Heart left ventricle (tissue), 16 donors: ENCODE measurements around the gene DTD2. TPM values are rescaled to one million over a fixed set of nuclear protein-coding genes. Genes with fewer than 3 reads are reported as not detected.

Source experiments
- ATAC-seq, 4 donors: fragments of 200-7000 bp; cut with Tn5 transposase; one replicate each; pipeline ENCODE4 v1.9.1; 2020 to 2022; ENCODE audit warnings: moderate library complexity in 4 of 4, mild to moderate bottlenecking in 3 of 4, moderate number of reproducible peaks in 1 of 4
- DNase-seq, 5 donors: peaks; one replicate each; pipeline ENCODE4 v3.0.0-alpha.2; 2020
- H3K27ac ChIP-seq, 12 donors: fragments of 200-600 bp; sonication (generic) in 4 of 12; one replicate each; pipeline versions ENCODE4 v1.5.0 to v1.8.0; 2016 to 2022; ENCODE audit warnings: mild to moderate bottlenecking in 2 of 12
- H3K27me3 ChIP-seq, 9 donors: fragments of 200-600 bp; sonication (generic) in 2 of 9; one replicate each; pipeline versions ENCODE4 v1.5.1 to v1.8.0; 2016 to 2022; ENCODE audit warnings: mild to moderate bottlenecking in 3 of 9
- H3K36me3 ChIP-seq, 9 donors: fragments of 200-600 bp; sonication (generic) in 2 of 9; one replicate each; pipeline versions ENCODE4 v1.5.0 to v1.8.0; 2018 to 2022; ENCODE audit warnings: mild to moderate bottlenecking in 2 of 9
- H3K4me1 ChIP-seq, 12 donors: fragments of 200-600 bp; sonication (generic) in 4 of 12; one replicate each; pipeline versions ENCODE4 v1.5.0 to v1.8.0; 2016 to 2022; ENCODE audit warnings: mild to moderate bottlenecking in 3 of 12
- H3K4me3 ChIP-seq, 12 donors: fragments of 200-600 bp; sonication (generic) in 4 of 12; one replicate each; pipeline versions ENCODE4 v1.5.0 to v1.8.0; 2017 to 2022; ENCODE audit warnings: mild to moderate bottlenecking in 9 of 12, moderate library complexity in 4 of 12
- H3K9me3 ChIP-seq, 12 donors: fragments of 200-600 bp; sonication (generic) in 4 of 12; one replicate each; pipeline versions ENCODE4 v1.5.0 to v1.8.0; 2016 to 2022; ENCODE audit warnings: mild to moderate bottlenecking in 1 of 12
- POLR2A ChIP-seq, 2 donors: fragments of 450-650 bp; IDR thresholded peaks; one replicate each; pipeline ENCODE4 v1.6.1; 2017; ENCODE audit warnings: antibody characterized with exemption in 2 of 2, mild to moderate bottlenecking in 2 of 2, moderate library complexity in 2 of 2
- WGBS, 4 donors: extraction: QIAGEN DNeasy Blood & Tissue Kit in 2 of 4; methylation state at CpG; one replicate each; pipeline versions ENCODE4 v1.1.5 to v1.1.7; 2013 to 2018; 5-methylcytosine and 5-hydroxymethylcytosine counted together
- intact Hi-C, 10 donors: fragments of 100-400 bp; cut with DNase I; formaldehyde crosslinking; loops; one replicate each; pipeline versions ENCODE4 v1.11.1 to v1.14.2; 2022
- polyA plus RNA-seq, 2 donors: library from polyadenylated mRNA; stranded (reverse); fragments of 200-250 nt; gene quantifications; one replicate each; pipeline ENCODE4 v1.2.3, GENCODE V29; 2013
- total RNA-seq, 9 donors: library from RNA; depleted of rRNA in 2 of 9; stranded (reverse); fragments of >200 nt in 2 of 9; fragmentation: NEBNext Ultra II Directional in 3 of 9; extraction: Animal tissue kit (Norgen Biotek cat#: 25700) in 3 of 9; gene quantifications; one replicate each; pipeline versions ENCODE4 v1.1.0 to v1.2.4, GENCODE V29; 2016 to 2023
- TF ChIP-seq, protein P1 (sequence below), 12 donors: fragments of 200-600 bp; sonication (generic) in 4 of 12; IDR thresholded peaks; one replicate each; pipeline versions ENCODE4 v1.5.0 to v1.8.0; 2018 to 2022; ENCODE audit warnings: antibody characterized with exemption in 12 of 12, mild to moderate bottlenecking in 5 of 12
- donor health status: ischemic (EF 13 %, LVEDD 7.1; RV severe dilation, severe dysfunction).
- donor health status: healthy with polysubstance abuse.
- donor health status: DM: no; HTN: yes; CAD: no.
- donor health status: DM: no; HTN: no; CAD: no.
- donor health status: ischemic (EF 25% LVEDD 6.9; RV normal size, moderate dysfunction).
- donor health status: ischemic (EF 25% LVEDD 5.7; RV mildly dilated, moderate dysfunction).
- donor health status: healthy.
- donor health status: DM: yes; HTN: yes; CAD: no.
- donor health status: ischemic (EF 35%, LVEDD 5.7; RV mildly dilated, moderate dysfunction).
- donor health status: nonischemic (EF 11% LVEDD 7.7; RV severe dilation, severe dysfunction).
- donor health status: DM: yes; HTN: yes; CAD: no.
- donor health status: PGD.
- donor health status: ischemic (EF 29% LVEDD 5.4; RV normal size, mild dysfunction).
- donor health status: nonischemic (EF 23%, LVEDD 6.1; RV moderate dilation, normal function).

The DTD2 gene
- total and polyA plus RNA-seq, 11 donors: 4.0 to 12.2 (median 8.2) TPM

DNA sequence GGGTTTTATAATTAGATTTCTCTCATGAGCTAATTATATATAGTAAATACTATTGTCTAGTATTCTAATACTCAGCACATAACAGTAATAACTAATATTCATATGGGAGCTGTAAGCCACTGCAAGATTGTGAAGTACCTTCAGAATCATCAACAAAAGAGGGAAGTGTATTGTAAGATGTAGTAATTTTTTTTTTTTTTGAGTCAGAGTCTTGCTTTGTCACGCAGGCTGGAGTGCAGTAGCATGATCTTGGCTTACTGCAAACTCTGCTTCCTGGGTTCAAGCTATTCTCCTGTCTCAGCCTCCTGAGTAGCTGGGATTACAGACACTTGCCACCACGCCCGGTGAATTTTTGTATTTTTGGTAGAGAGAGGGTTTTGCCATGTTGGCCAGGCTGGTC, 27.4 kb upstream of the DTD2 start:
- no peak overlapping the region for H3K4me3 ChIP-seq
- no peak for TF ChIP-seq POLR2A (IDR thresholded peaks at IDR 0.05)
- TF ChIP-seq, protein P1, sequence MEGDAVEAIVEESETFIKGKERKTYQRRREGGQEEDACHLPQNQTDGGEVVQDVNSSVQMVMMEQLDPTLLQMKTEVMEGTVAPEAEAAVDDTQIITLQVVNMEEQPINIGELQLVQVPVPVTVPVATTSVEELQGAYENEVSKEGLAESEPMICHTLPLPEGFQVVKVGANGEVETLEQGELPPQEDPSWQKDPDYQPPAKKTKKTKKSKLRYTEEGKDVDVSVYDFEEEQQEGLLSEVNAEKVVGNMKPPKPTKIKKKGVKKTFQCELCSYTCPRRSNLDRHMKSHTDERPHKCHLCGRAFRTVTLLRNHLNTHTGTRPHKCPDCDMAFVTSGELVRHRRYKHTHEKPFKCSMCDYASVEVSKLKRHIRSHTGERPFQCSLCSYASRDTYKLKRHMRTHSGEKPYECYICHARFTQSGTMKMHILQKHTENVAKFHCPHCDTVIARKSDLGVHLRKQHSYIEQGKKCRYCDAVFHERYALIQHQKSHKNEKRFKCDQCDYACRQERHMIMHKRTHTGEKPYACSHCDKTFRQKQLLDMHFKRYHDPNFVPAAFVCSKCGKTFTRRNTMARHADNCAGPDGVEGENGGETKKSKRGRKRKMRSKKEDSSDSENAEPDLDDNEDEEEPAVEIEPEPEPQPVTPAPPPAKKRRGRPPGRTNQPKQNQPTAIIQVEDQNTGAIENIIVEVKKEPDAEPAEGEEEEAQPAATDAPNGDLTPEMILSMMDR (IDR thresholded peaks at IDR 0.05): no peak
- H3K9me3 ChIP-seq: no peaks in the 10 kb centered on the region
- H3K36me3 ChIP-seq: no peaks in the 10 kb centered on the region
- ATAC-seq (no peak), DNase-seq (no peak)
- WGBS, 4 donors: 80 to 97% (median 85%) methylated on average over 3 of the region's 3 CpGs
- H3K27ac ChIP-seq: no peak overlapping the region
- no peaks in the 10 kb centered on the region for H3K27me3 ChIP-seq
- H3K4me1 ChIP-seq: peaks cover 0 to 11% (median 0%) of the 10 kb centered on the region in 12 donors
- intact Hi-C loops: no loop called here

GRCh38 chr14:31480156-31480555, 22.9 kb upstream of the DTD2 start:
- Histone ChIP-seq H3K36me3 (no peaks in the 10 kb centered on the region), H3K4me1 (peaks cover 0 to 13% (median 7%) of the 10 kb centered on the region in 12 donors), H3K9me3 (no peaks in the 10 kb centered on the region), H3K27me3 (no peaks in the 10 kb centered on the region), H3K4me3 (no peak overlapping the region), H3K27ac (no peak overlapping the region)
- DNase-seq (no peak), ATAC-seq (no peak)
- intact Hi-C loops: no loop called here
- WGBS, 4 donors: 71 to 92% (median 80%) methylated on average over 4 of the region's 4 CpGs
- TF ChIP-seq, protein P1 (IDR thresholded peaks at IDR 0.05): no peak
- TF ChIP-seq POLR2A (IDR thresholded peaks at IDR 0.05): no peak

GRCh38 chr14:31479027-31479426, 21.7 kb upstream of the DTD2 start:
- H3K4me1 ChIP-seq: peaks cover 0 to 13% (median 7%) of the 10 kb centered on the region in 12 donors
- no peaks in the 10 kb centered on the region for H3K36me3 ChIP-seq
- H3K27me3 ChIP-seq: no peaks in the 10 kb centered on the region
- no peak overlapping the region for H3K27ac ChIP-seq
- intact Hi-C loops: no loop called here
- no peak overlapping the region for H3K4me3 ChIP-seq
- WGBS, 4 donors: 64 to 76% (median 68%) methylated on average over 3 of the region's 3 CpGs
- no peak for DNase-seq
- TF ChIP-seq POLR2A (IDR thresholded peaks at IDR 0.05): no peak
- TF ChIP-seq, protein P1 (IDR thresholded peaks at IDR 0.05): no peak
- ATAC-seq: no peak
- H3K9me3 ChIP-seq: no peaks in the 10 kb centered on the region

DNA sequence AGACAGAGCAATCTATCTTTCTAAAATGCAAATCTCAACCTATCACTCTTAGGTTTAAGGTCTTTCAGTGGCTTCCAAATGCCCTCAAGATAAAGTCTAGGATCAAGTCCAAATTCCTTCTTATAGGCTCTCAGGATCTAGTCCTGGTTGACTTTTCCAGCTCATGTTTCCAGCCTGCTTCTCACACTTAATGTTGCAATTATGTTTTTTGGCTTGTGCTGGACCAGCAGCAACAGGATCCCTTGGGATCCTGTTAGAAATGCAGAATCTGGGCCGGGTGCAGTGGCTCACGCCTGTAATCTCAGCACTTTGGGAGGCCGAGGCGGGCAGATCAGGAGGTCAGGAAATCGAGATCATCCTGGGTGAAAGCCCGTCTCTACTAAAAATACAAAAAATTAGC, 19.9 kb upstream of the DTD2 start:
- Histone ChIP-seq H3K27ac (no peak overlapping the region), H3K4me3 (no peak overlapping the region), H3K36me3 (no peaks in the 10 kb centered on the region), H3K9me3 (no peaks in the 10 kb centered on the region), H3K27me3 (no peaks in the 10 kb centered on the region), H3K4me1 (peaks cover 0 to 13% (median 7%) of the 10 kb centered on the region in 12 donors)
- DNase-seq: no peak
- TF ChIP-seq, protein P1 (IDR thresholded peaks at IDR 0.05): no peak
- no peak for TF ChIP-seq POLR2A (IDR thresholded peaks at IDR 0.05)
- WGBS, 4 donors: 64 to 86% (median 77%) methylated on average over 6 of the region's 6 CpGs
- ATAC-seq: peak in 1 of 4 donors; percentile 20
- intact Hi-C loops: no loop called here
